Muscle of leg (tissue), 16 donors: Measurements from ENCODE around the gene LRRFIP1. TPM values are rescaled to one million over a fixed set of nuclear protein-coding genes. Genes with fewer than 3 reads are reported as not detected.

ENCODE experiments used
- DNase-seq: peaks from one replicate; pipeline ENCODE4 v3.0.0; 2013
- H3K27ac ChIP-seq: one replicate; pipeline ENCODE4 v1.5.1; 2013; ENCODE audit warnings: mild to moderate bottlenecking, low read length, control low read depth
- H3K27me3 ChIP-seq: one replicate; pipeline ENCODE4 v1.6.1; 2013; ENCODE audit warnings: low read length; ENCODE audit not compliant: control insufficient read depth, insufficient read depth
- H3K36me3 ChIP-seq: one replicate; pipeline ENCODE4 v1.6.1; 2013; ENCODE audit warnings: low read length; ENCODE audit not compliant: control insufficient read depth, insufficient read depth
- H3K4me1 ChIP-seq: one replicate; pipeline ENCODE4 v1.6.1; 2013; ENCODE audit warnings: low read length; ENCODE audit not compliant: control insufficient read depth, insufficient read depth
- H3K4me3 ChIP-seq: one replicate; pipeline ENCODE4 v1.5.1; 2013; ENCODE audit warnings: low read length, control low read depth
- H3K9me3 ChIP-seq: replicated peaks from 2 replicates; pipeline ENCODE4 v1.6.1; 2013; ENCODE audit warnings: low read depth, low read length; ENCODE audit not compliant: control insufficient read depth
- WGBS: methylation state at CpG from one replicate; pipeline ENCODE4 v1.1.5; 2013; ENCODE audit warnings: missing lambda C conversion rate; ENCODE audit not compliant: insufficient coverage; 5-methylcytosine and 5-hydroxymethylcytosine counted together
- long read RNA-seq, 11 donors: transcript quantifications; one replicate each; lab custom pipeline, GENCODE V29; 2026
- polyA plus RNA-seq, 8 donors: library from polyadenylated mRNA; unstranded; fragments of 120-200 nt; gene quantifications; one replicate each; pipeline versions ENCODE4 v1.2.1 to v1.2.3, GENCODE V29; 2013; ENCODE audit warnings: inconsistent platforms in 1 of 8, low replicate concordance in 1 of 8; ENCODE audit not compliant: insufficient read length in 8 of 8, insufficient read depth in 1 of 8
- total RNA-seq: library from RNA; stranded (reverse); fragments of 120-200 nt; gene quantifications from one replicate; pipeline ENCODE4 v1.2.4, GENCODE V29; 2013

Gene LRRFIP1, protein sequence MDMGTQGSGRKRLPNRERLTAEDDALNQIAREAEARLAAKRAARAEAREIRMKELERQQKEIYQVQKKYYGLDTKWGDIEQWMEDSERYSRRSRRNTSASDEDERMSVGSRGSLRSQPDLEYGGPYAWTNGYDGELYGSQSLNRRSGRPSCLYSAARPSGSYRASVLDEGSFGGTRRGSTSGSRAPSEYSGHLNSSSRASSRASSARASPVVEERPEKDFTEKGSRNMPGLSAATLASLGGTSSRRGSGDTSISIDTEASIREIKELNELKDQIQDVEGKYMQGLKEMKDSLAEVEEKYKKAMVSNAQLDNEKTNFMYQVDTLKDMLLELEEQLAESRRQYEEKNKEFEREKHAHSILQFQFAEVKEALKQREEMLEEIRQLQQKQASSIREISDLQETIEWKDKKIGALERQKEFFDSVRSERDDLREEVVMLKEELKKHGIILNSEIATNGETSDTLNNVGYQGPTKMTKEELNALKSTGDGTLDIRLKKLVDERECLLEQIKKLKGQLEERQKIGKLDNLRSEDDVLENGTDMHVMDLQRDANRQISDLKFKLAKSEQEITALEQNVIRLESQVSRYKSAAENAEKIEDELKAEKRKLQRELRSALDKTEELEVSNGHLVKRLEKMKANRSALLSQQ
- total RNA-seq = 95.1 TPM
- 100 to 1,000 TPM; 102 to 182 (median 116) TPM for polyA plus RNA-seq
- long read RNA-seq, donor 1 = 0 reads
- long read RNA-seq, donor 2, partial matches to known transcripts = 0 of 1 reads
- long read RNA-seq, donor 2, other reads (novel, unspliced or antisense) = 0 of 1 reads
- long read RNA-seq, donor 3, partial matches to known transcripts = 5 of 7 reads
- long read RNA-seq, donor 3, other reads (novel, unspliced or antisense) = 0 of 7 reads
- long read RNA-seq, donor 4, partial matches to known transcripts = 9 of 10 reads
- long read RNA-seq, donor 4, other reads (novel, unspliced or antisense) = 0 of 10 reads
- long read RNA-seq, donor 5, partial matches to known transcripts = 13 of 21 reads
- long read RNA-seq, donor 5, other reads (novel, unspliced or antisense) = 5 of 21 reads
- long read RNA-seq, donor 6, partial matches to known transcripts = 16 of 20 reads
- long read RNA-seq, donor 6, other reads (novel, unspliced or antisense) = 0 of 20 reads
- long read RNA-seq, donor 7, partial matches to known transcripts = 111 of 112 reads
- long read RNA-seq, donor 7, other reads (novel, unspliced or antisense) = 0 of 112 reads
- long read RNA-seq, donor 8, partial matches to known transcripts = 41 of 44 reads
- long read RNA-seq, donor 8, other reads (novel, unspliced or antisense) = 0 of 44 reads
- long read RNA-seq, donor 9, partial matches to known transcripts = 7 of 7 reads
- long read RNA-seq, donor 9, other reads (novel, unspliced or antisense) = 0 of 7 reads
- long read RNA-seq, donor 10, partial matches to known transcripts = 15 of 21 reads
- long read RNA-seq, donor 10, other reads (novel, unspliced or antisense) = 5 of 21 reads
- long read RNA-seq, donor 11, partial matches to known transcripts = 15 of 16 reads
- long read RNA-seq, donor 11, other reads (novel, unspliced or antisense) = 0 of 16 reads

GRCh38 chr2:237627441-237628246 lies at the start of gene LRRFIP1:
Gene LRRFIP1 (plus strand): TSS chr2:237627587. CDS start chr2:237627645, 58 bp downstream.
- Histone ChIP-seq H3K27me3 (peaks cover 2% of the 10 kb centered on the region), H3K27ac (peak within 1 kb of the TSS; percentile 89), H3K4me1 (peaks cover 82% of the 10 kb centered on the region), H3K4me3 (peak within 1 kb of the TSS; percentile 61), H3K36me3 (peaks cover 32% of the 10 kb centered on the region), H3K9me3 (no peaks in the 10 kb centered on the region)
- under 1% methylated on average over 113 of the region's 114 CpGs for WGBS
- DNase-seq = peak; percentile 77

DNA sequence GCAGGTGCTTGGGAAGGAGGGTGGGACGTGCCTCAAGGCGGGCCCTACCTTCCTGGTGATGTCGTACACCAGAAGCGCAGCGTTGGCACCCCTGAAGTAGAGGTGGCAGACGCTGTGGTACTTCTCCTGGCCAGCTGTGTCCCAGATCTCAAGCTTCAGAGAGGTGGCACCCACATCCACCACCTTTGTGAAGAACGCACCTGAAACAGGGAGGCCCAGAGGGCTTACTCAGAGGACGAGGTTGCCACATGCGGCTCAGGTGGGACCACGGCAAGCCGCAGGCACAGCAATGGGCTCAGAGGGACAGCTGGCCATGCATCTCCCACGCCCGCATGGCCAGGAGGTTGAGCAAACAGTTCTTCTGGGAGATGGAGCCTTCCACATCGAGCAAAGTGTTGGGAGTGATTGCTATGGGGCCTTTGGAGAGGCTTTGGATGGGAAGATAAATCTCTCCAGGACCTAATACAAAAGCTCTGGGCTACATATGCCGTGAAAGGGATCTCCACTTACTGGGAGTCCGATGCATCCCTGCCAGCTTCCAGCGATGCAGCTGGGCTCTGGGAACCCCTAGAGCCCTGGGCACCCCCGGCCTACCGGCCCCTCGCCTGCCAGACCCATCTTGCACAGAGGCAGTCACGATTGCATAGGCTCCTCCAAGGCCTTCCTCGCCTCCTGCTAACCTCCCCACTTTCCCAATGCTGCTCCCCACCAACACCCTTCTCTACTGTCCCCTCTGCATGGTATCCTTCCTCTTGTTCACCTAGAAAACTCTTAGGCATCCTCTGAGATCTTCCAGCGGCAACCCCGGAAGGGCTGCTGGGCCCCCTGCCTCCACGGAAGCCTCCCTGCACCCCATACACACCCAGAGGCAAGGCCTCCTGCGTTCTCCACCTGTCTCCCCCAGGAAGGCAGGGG lies 49.2 kb upstream of the LRRFIP1 start:
- no peak overlapping the region for H3K27ac ChIP-seq
- H3K4me1 ChIP-seq = peaks cover 24% of the 10 kb centered on the region
- DNase-seq = no peak
- no peaks in the 10 kb centered on the region for H3K36me3 ChIP-seq
- no peaks in the 10 kb centered on the region for H3K9me3 ChIP-seq
- 89% methylated on average over 23 of the region's 26 CpGs for WGBS
- H3K4me3 ChIP-seq = no peak overlapping the region
- H3K27me3 ChIP-seq = no peaks in the 10 kb centered on the region

DNA sequence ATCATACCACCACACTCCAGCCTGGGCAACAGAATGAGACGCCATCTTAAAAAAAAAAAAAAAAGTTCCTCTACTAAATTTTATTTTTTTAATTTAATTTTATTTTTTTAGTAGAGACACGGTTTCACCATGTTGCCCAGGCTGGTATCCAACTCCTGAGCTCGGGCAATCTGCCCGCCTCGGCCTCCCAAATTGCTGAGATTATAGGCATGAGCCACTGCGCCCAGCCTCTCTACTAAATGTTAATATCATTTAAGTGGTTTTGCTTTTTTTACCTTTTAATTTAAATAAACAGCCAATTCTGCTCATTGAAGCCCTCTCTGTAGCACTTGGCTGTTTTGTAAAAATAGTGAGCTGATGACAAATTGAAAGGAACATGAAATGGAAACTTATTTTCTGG lies 46.1 kb upstream of the LRRFIP1 start:
- H3K36me3 ChIP-seq = no peaks in the 10 kb centered on the region
- DNase-seq = no peak
- H3K27ac ChIP-seq = no peak overlapping the region
- H3K4me3 ChIP-seq = no peak overlapping the region
- no CpG with 5 or more reads among the region's 6 CpGs for WGBS
- H3K9me3 ChIP-seq = no peaks in the 10 kb centered on the region
- H3K27me3 ChIP-seq = no peaks in the 10 kb centered on the region
- peaks cover 18% of the 10 kb centered on the region for H3K4me1 ChIP-seq

DNA sequence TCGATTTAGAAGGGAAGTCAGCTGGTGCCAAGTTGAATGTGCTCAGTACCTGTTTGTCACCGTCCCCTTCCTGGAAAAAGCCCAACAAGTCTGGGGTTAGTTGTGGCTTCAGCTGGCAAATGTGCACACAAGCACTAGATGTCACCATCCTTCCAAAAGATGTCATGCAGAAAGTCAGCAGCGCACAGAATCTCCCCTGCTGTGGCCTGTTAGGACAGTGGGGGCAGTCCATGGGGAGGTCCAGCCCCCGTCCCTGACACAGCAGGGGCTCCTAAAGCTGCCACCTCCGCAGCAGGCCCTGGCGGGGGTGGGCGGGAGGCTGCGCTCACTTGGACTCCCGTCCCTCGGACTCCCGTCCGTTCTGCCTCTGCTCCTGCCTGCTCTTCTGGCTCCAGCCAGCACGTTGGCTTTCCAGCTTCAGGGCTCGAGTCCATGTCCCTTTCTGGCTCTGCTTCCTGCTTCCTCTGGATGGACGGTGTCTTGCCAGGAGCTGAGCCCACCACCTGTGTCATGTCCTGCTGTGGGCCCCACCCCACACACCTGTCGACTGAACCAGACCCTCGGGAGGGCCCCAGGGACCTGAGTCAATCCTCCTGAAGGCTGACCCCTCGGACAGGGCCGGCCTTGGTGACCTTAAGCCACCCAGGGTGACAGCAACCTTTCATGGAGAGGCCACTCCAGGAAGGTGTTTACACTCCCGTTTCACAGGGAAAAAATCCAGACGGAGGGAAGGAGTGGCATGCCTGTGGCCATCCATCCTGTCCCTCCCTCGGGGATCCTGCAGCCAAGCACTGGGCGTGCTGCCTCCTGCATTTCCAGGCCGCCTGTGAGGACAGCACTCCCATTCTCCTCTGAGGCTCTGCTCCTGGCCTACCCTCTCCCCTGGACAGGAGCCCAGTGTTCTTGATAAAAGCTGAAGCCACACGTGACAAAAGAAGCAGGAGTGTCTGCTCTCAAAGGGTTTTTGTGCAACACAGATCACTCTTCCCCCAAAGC lies 45.3 kb upstream of the LRRFIP1 start:
- 16% methylated on average over 24 of the region's 25 CpGs for WGBS
- peak overlapping the region; percentile 10 for H3K27ac ChIP-seq
- H3K4me3 ChIP-seq = no peak overlapping the region
- H3K36me3 ChIP-seq = no peaks in the 10 kb centered on the region
- H3K4me1 ChIP-seq = peaks cover 15% of the 10 kb centered on the region
- peak; percentile 88 for DNase-seq
- no peaks in the 10 kb centered on the region for H3K27me3 ChIP-seq
- H3K9me3 ChIP-seq = no peaks in the 10 kb centered on the region

- Histone ChIP-seq H3K4me1 (peaks cover 17% of the 10 kb centered on the region), H3K36me3 (no peaks in the 10 kb centered on the region), H3K9me3 (no peaks in the 10 kb centered on the region), H3K27me3 (no peaks in the 10 kb centered on the region), H3K4me3 (no peak overlapping the region), H3K27ac (no peak overlapping the region)
- no peak for DNase-seq
- 97% methylated on average over 6 of the region's 19 CpGs for WGBS
Measured at GRCh38 chr2:237583385-237584295, 43.7 kb upstream of the LRRFIP1 start.

GRCh38 chr2:237585590-237586221 lies 41.7 kb upstream of the LRRFIP1 start:
- Histone ChIP-seq H3K4me1 (peaks cover 20% of the 10 kb centered on the region), H3K9me3 (no peaks in the 10 kb centered on the region), H3K4me3 (no peak overlapping the region), H3K27me3 (no peaks in the 10 kb centered on the region), H3K36me3 (no peaks in the 10 kb centered on the region), H3K27ac (no peak overlapping the region)
- 75% methylated on average over 13 of the region's 15 CpGs for WGBS
- DNase-seq = no peak
